Measurements from ENCODE around the gene HBEGF.

Gene HBEGF

GRCh38 chr5:140366589-140367255 lies 20.3 kb upstream of the HBEGF start:
- DNase-seq (ENCODE audit: extremely low spot score): no peak
- TF ChIP-seq CTCF (IDR thresholded peaks at IDR 0.05; ENCODE audit: control extremely low read depth, extremely low read depth, low read depth, missing control alignments): no peak
- ChIA-PET POLR2A (interaction anchor here (0.6 kb wide), 2 partner anchors 284 to 728 kb away, joined by 3 read pairs; no protein-coding TSS in a partner anchor), CTCF (interaction anchor here (1.1 to 12.8 kb wide), 7 partner anchors 8 to 353 kb away, joined by 4 to 205 read pairs (median 10); partner anchors contain the start of gene HBEGF)

GRCh38 chr5:140365941-140366340 lies 19.5 kb upstream of the HBEGF start:
- ChIA-PET POLR2A (interaction anchor here (0.6 kb wide), 3 partner anchors 285 to 727 kb away, joined by 3 read pairs; no protein-coding TSS in a partner anchor), CTCF (interaction anchor here (1.1 to 12.8 kb wide), 7 partner anchors 13 to 354 kb away, joined by 3 to 205 read pairs (median 9); partner anchors contain the start of gene HBEGF)
- TF ChIP-seq CTCF (IDR thresholded peaks at IDR 0.05; ENCODE audit: control extremely low read depth, extremely low read depth, low read depth, missing control alignments): no peak
- DNase-seq (ENCODE audit: extremely low spot score): no peak

DNA sequence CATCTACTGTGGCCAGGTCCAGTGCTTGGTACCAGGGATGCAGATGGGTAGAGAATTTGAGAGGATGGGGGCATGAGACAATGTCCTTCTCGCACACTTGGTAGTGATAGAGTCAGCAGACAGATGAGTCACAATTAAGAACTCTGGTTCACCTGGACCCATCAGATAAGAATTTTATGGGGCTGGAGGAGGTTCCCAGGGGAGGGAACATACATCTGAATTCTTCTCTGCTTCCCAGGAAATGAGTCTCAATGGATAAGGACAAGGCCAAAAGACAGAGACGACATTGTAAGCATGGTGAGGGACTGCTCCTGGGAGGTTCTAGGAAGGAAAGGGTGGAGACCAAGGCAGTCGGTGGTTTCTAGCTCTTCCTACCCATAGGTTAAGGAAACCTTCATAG lies 18.9 kb upstream of the HBEGF start:
- DNase-seq (ENCODE audit: extremely low spot score): no peak
- ChIA-PET CTCF (interaction anchor here (0.8 to 12.8 kb wide), 8 partner anchors 7 to 282 kb away, joined by 3 to 205 read pairs (median 8); partner anchors contain the start of genes HBEGF, IK and NDUFA2), POLR2A (no interaction called here)
- TF ChIP-seq CTCF (IDR thresholded peaks at IDR 0.05; ENCODE audit: control extremely low read depth, extremely low read depth, low read depth, missing control alignments): no peak

- POLR2A ChIA-PET: no interaction called here
- CTCF ChIA-PET: interaction anchor here (0.7 to 12.8 kb wide), 19 partner anchors 8 to 356 kb away, joined by 3 to 205 read pairs (median 6); partner anchors contain the start of genes EIF4EBP3, HARS1, HARS2 and HBEGF
Observed at GRCh38 chr5:140364472-140364765, 18.0 kb upstream of the HBEGF start.

DNA sequence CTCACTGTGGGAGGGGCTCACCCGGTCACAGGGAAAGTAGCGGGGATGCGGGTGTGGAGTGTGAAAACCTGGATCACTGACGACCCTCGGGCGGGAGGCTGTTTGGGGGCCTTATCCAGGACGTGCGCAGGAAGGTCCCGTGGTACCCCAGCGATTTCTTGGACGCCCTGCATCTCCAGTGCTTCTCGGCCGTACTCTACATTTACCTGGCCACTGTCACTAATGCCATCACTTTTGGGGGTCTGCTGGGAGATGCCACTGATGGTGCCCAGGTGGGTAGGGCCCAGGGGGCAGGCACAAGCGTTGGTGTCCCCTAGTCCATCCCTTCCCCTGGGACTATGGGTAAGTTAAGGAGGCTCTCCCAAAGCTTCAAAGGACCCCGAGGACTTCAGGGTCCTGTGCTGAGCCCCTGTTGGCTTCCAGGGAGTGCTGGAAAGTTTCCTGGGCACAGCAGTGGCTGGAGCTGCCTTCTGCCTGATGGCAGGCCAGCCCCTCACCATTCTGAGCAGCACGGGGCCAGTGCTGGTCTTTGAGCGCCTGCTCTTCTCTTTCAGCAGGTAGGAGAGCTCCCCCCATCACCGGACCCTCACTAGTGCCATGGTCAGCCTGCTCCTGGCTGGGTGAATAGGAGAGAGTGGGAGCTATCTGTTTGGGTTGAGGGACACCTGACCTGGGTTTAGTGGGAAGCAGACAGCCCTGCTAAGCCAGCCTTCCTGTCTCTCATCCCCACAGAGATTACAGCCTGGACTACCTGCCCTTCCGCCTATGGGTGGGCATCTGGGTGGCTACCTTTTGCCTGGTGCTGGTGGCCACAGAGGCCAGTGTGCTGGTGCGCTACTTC lies 17.4 kb upstream of the HBEGF start:
- no peak for TF ChIP-seq CTCF (IDR thresholded peaks at IDR 0.05; ENCODE audit: control extremely low read depth, extremely low read depth, low read depth, missing control alignments)
- POLR2A ChIA-PET: no interaction called here
- CTCF ChIA-PET: interaction anchor here (0.6 to 12.8 kb wide), 47 partner anchors 9 to 362 kb away, joined by 3 to 205 read pairs (median 4); partner anchors contain the start of genes ANKHD1, EIF4EBP3, HARS1 and HARS2
- DNase-seq (ENCODE audit: extremely low spot score): peak; percentile 15

More at GRCh38 chr5:140364472-140364765, 18.0 kb upstream of the HBEGF start:
- DNase-seq (ENCODE audit: extremely low spot score): no peak
- no peak for TF ChIP-seq CTCF (IDR thresholded peaks at IDR 0.05; ENCODE audit: control extremely low read depth, extremely low read depth, low read depth, missing control alignments)

GRCh38 chr5:140362875-140363630 lies 16.6 kb upstream of the HBEGF start:
- peak; percentile 92 for DNase-seq (ENCODE audit: extremely low spot score)
- CTCF ChIA-PET: interaction anchor here (0.6 to 12.8 kb wide), 45 partner anchors 10 to 363 kb away, joined by 3 to 205 read pairs (median 4); partner anchors contain the start of genes ANKHD1, HARS1, HARS2 and HBEGF
- POLR2A ChIA-PET: no interaction called here
- TF ChIP-seq CTCF (IDR thresholded peaks at IDR 0.05; ENCODE audit: control extremely low read depth, extremely low read depth, low read depth, missing control alignments): peak; percentile 99

Measured in GM10248 (cell line).